GM23338 (cell line): ENCODE data around the gene ZBTB20. TPM values are rescaled to one million over a fixed set of nuclear protein-coding genes. Genes with fewer than 3 reads are reported as not detected.

Experiments used
- ATAC-seq: fragments of 200-7000 bp; cut with Tn5 transposase; 3 replicates; pipeline ENCODE4 v1.9.1; 2020
- DNase-seq: peaks from one replicate; pipeline ENCODE4 v3.0.0-alpha.2; 2015; ENCODE audit warnings: low spot score
- H2AFZ ChIP-seq: fragments of 200-600 bp; sonication (generic); 2 replicates; pipeline ENCODE4 v1.8.0; 2016; ENCODE audit warnings: antibody characterized with exemption, mild to moderate bottlenecking, moderate library complexity
- H3F3A ChIP-seq: fragments of 200-600 bp; sonication (generic); replicated peaks from 2 replicates; pipeline ENCODE4 v1.8.0; 2017; ENCODE audit warnings: antibody characterized with exemption, mixed run types, low read depth
- H3K27ac ChIP-seq: fragments of 200-600 bp; sonication (generic); 2 replicates; pipeline ENCODE4 v1.6.1; 2016; ENCODE audit warnings: low read depth
- H3K27me3 ChIP-seq: fragments of 200-600 bp; sonication (generic); 2 replicates; pipeline ENCODE4 v1.8.0; 2016; ENCODE audit warnings: mild to moderate bottlenecking, mixed run types, moderate library complexity; ENCODE audit not compliant: insufficient read depth
- H3K36me3 ChIP-seq: fragments of 200-600 bp; sonication (generic); 2 replicates; pipeline ENCODE4 v1.8.0; 2016; ENCODE audit warnings: mild to moderate bottlenecking; ENCODE audit not compliant: insufficient read depth
- H3K4me1 ChIP-seq: fragments of 200-600 bp; sonication (generic); 2 replicates; pipeline ENCODE4 v1.8.0; 2016; ENCODE audit warnings: mild to moderate bottlenecking, moderate library complexity; ENCODE audit not compliant: insufficient read depth
- H3K4me2 ChIP-seq: fragments of 200-600 bp; sonication (generic); 2 replicates; pipeline ENCODE4 v1.7.1; 2017; ENCODE audit warnings: mixed run types
- H3K4me3 ChIP-seq: fragments of 200-600 bp; sonication (generic); 2 replicates; pipeline ENCODE4 v1.6.1; 2016; ENCODE audit warnings: mixed run types
- H3K79me2 ChIP-seq: fragments of 200-600 bp; sonication (generic); replicated peaks from 2 replicates; pipeline ENCODE4 v1.8.0; 2017; ENCODE audit warnings: mild to moderate bottlenecking; ENCODE audit not compliant: insufficient read depth
- H3K9me2 ChIP-seq: fragments of 200-600 bp; sonication (generic); 2 replicates; pipeline ENCODE4 v1.8.0; 2017; ENCODE audit not compliant: insufficient read depth
- H4K20me1 ChIP-seq: fragments of 200-600 bp; sonication (generic); replicated peaks from 2 replicates; pipeline ENCODE4 v1.8.0; 2017; ENCODE audit warnings: mild to moderate bottlenecking; ENCODE audit not compliant: insufficient read depth
- H3K27ac Mint-ChIP-seq: 2 replicates; pipeline ENCODE4 v1.8.0; 2020; ENCODE audit warnings: inconsistent platforms, mild to moderate bottlenecking, moderate library complexity, mixed read lengths
- H3K27me3 Mint-ChIP-seq: 3 replicates; pipeline ENCODE4 v1.8.0; 2022; ENCODE audit warnings: low read depth, mild to moderate bottlenecking, moderate library complexity, mixed read lengths, inconsistent platforms; ENCODE audit not compliant: insufficient read depth, poor library complexity
- H3K36me3 Mint-ChIP-seq: 3 replicates; pipeline ENCODE4 v1.8.0; 2021; ENCODE audit warnings: low read depth, mild to moderate bottlenecking, inconsistent platforms, moderate library complexity, mixed read lengths
- H3K4me1 Mint-ChIP-seq: 3 replicates; pipeline ENCODE4 v1.8.0; 2020; ENCODE audit warnings: mild to moderate bottlenecking, inconsistent platforms, mixed read lengths
- H3K4me3 Mint-ChIP-seq: 3 replicates; pipeline ENCODE4 v1.8.0; 2021; ENCODE audit warnings: moderate library complexity, mild to moderate bottlenecking, inconsistent platforms, mixed read lengths
- H3K9me3 Mint-ChIP-seq: 3 replicates; pipeline ENCODE4 v1.8.0; 2020; ENCODE audit warnings: moderate library complexity, mild to moderate bottlenecking, inconsistent platforms, mixed read lengths
- EZH2 ChIP-seq: fragments of 200-600 bp; sonication (generic); IDR thresholded peaks from one replicate; pipeline ENCODE4 v1.8.0; 2017; ENCODE audit warnings: antibody characterized with exemption, mild to moderate bottlenecking, low read depth; ENCODE audit not compliant: unreplicated experiment
- EZH2phosphoT487 ChIP-seq: fragments of 200-600 bp; sonication (generic); IDR thresholded peaks from one replicate; pipeline ENCODE4 v1.8.1; 2018; ENCODE audit warnings: antibody characterized with exemption; ENCODE audit not compliant: unreplicated experiment
- JUNB ChIP-seq: IDR thresholded peaks from one replicate; pipeline ENCODE4 v1.6.1; 2016; ENCODE audit warnings: antibody characterized with exemption; ENCODE audit not compliant: unreplicated experiment
- NANOG ChIP-seq: IDR thresholded peaks from 2 replicates; pipeline ENCODE4 v1.6.1; 2016; ENCODE audit warnings: antibody characterized with exemption, borderline replicate concordance
- ZNF114 ChIP-seq: fragments of 250-450 bp; sonication (Bioruptor Pico); IDR thresholded peaks from 2 replicates; pipeline ENCODE4 v1.5.0; 2020; ENCODE audit warnings: mild to moderate bottlenecking, moderate library complexity
- ZNF331 ChIP-seq: fragments of 250-450 bp; sonication (Bioruptor Pico); IDR thresholded peaks from 2 replicates; pipeline ENCODE4 v1.5.0; 2020; ENCODE audit warnings: low read depth, mild to moderate bottlenecking, moderate library complexity
- polyA plus RNA-seq: library from polyadenylated mRNA; unstranded; fragments of >200 nt; fragmentation: Nextera tagmentation; extraction: Ambion mirVana; gene quantifications from 2 replicates; pipeline ENCODE4 v1.2.1, GENCODE V29; 2016
- total RNA-seq: library from RNA; depleted of rRNA; stranded (reverse); fragments of >200 nt; shearing (Covaris generic); gene quantifications from 2 replicates; pipeline ENCODE4 v1.2.3, GENCODE V29; 2014
- TF ChIP-seq, protein P1 (sequence below): fragments of 250-450 bp; sonication (Bioruptor Pico); IDR thresholded peaks from 2 replicates; pipeline ENCODE4 v1.5.0; 2020; ENCODE audit warnings: mild to moderate bottlenecking, moderate library complexity
- TF ChIP-seq, protein P2 (sequence below): IDR thresholded peaks from one replicate; pipeline ENCODE4 v1.6.1; 2018; ENCODE audit warnings: antibody characterized with exemption; ENCODE audit not compliant: unreplicated experiment
- TF ChIP-seq, protein P3 (sequence below), 2 experiments: fragments of 200-600 bp in 1 of 2; sonication (generic) in 1 of 2; conservative IDR thresholded peaks; 2 replicates each; pipeline versions ENCODE4 v1.5.1 to v1.6.1; 2016 to 2017; ENCODE audit warnings: antibody characterized with exemption in 2 of 2, low read depth in 2 of 2, mild to moderate bottlenecking in 2 of 2, moderate library complexity in 1 of 2

ZBTB20 gene
- total and polyA plus RNA-seq, 2 experiments from 2014 or later, result 2.0 to 3.3 TPM

DNA sequence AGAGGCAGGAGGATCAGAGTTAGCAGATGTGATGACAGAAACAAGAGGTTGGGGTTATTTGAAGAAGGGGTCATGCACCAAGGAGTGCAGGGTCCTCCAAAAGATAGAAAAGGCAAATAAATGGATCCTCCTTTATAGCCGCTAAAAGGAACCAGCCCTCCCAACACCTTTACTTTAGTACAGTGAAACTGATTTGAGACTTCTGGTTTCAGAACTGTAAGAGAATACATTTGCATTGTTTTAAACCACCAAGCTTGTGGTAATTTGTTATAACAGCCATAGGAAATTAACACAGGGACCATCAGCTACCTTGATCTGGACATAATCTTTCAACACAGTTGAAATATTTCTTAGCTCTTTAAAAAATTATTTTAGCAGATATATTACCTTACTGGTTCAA is 686.6 kb downstream of the ZBTB20 start (continued):
- TF ChIP-seq, protein P1, sequence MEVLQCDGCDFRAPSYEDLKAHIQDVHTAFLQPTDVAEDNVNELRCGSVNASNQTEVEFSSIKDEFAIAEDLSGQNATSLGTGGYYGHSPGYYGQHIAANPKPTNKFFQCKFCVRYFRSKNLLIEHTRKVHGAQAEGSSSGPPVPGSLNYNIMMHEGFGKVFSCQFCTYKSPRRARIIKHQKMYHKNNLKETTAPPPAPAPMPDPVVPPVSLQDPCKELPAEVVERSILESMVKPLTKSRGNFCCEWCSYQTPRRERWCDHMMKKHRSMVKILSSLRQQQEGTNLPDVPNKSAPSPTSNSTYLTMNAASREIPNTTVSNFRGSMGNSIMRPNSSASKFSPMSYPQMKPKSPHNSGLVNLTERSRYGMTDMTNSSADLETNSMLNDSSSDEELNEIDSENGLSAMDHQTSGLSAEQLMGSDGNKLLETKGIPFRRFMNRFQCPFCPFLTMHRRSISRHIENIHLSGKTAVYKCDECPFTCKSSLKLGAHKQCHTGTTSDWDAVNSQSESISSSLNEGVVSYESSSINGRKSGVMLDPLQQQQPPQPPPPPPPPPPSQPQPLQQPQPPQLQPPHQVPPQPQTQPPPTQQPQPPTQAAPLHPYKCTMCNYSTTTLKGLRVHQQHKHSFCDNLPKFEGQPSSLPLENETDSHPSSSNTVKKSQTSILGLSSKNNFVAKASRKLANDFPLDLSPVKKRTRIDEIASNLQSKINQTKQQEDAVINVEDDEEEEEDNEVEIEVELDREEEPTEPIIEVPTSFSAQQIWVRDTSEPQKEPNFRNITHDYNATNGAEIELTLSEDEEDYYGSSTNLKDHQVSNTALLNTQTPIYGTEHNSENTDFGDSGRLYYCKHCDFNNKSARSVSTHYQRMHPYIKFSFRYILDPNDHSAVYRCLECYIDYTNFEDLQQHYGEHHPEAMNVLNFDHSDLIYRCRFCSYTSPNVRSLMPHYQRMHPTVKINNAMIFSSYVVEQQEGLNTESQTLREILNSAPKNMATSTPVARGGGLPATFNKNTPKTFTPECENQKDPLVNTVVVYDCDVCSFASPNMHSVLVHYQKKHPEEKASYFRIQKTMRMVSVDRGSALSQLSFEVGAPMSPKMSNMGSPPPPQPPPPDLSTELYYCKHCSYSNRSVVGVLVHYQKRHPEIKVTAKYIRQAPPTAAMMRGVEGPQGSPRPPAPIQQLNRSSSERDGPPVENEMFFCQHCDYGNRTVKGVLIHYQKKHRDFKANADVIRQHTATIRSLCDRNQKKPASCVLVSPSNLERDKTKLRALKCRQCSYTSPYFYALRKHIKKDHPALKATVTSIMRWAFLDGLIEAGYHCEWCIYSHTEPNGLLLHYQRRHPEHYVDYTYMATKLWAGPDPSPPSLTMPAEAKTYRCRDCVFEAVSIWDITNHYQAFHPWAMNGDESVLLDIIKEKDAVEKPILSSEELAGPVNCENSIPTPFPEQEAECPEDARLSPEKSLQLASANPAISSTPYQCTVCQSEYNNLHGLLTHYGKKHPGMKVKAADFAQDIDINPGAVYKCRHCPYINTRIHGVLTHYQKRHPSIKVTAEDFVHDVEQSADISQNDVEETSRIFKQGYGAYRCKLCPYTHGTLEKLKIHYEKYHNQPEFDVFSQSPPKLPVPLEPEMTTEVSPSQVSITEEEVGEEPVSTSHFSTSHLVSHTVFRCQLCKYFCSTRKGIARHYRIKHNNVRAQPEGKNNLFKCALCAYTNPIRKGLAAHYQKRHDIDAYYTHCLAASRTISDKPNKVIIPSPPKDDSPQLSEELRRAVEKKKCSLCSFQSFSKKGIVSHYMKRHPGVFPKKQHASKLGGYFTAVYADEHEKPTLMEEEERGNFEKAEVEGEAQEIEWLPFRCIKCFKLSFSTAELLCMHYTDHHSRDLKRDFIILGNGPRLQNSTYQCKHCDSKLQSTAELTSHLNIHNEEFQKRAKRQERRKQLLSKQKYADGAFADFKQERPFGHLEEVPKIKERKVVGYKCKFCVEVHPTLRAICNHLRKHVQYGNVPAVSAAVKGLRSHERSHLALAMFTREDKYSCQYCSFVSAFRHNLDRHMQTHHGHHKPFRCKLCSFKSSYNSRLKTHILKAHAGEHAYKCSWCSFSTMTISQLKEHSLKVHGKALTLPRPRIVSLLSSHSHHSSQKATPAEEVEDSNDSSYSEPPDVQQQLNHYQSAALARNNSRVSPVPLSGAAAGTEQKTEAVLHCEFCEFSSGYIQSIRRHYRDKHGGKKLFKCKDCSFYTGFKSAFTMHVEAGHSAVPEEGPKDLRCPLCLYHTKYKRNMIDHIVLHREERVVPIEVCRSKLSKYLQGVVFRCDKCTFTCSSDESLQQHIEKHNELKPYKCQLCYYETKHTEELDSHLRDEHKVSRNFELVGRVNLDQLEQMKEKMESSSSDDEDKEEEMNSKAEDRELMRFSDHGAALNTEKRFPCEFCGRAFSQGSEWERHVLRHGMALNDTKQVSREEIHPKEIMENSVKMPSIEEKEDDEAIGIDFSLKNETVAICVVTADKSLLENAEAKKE, result no peak
- TF ChIP-seq ZNF331 (CRISPR knock-in tag), result no peak

DNA sequence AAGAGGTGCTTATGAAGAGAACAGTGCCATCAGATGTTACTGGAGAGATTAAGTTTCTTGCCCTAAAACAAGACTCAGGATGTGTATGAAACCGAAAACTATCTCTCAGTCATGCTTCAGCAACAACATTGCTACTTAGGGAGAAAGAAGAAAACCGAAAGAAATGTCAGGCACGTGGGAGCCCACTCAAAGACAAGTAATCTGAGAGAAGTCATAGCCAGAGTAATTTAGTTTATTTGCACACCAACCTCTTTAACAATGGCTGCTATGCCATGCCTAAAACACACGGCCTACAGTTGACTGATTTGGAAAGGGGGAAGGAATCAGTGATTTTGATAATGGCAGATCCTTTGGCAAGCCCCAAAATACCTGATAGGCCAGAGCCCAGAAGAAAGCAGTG is 690.3 kb downstream of the ZBTB20 start:
- Histone ChIP-seq H3K36me3 (no peaks in the 10 kb centered on the region), H3K79me2 (no peaks in the 10 kb centered on the region), H3F3A (no peaks in the 10 kb centered on the region), H3K4me3 (no peak overlapping the region), H3K27me3 (no peaks in the 10 kb centered on the region), H3K4me1 (peaks cover 11% of the 10 kb centered on the region), H3K4me2 (no peak overlapping the region), H3K9me2 (no peaks in the 10 kb centered on the region), H3K27ac (no peak overlapping the region), H2AFZ (peak overlapping the region; percentile 30; the same call in 1 of the 2 replicates), H4K20me1 (no peaks in the 10 kb centered on the region)
- H3K27ac Mint-ChIP-seq, result no peak overlapping the region
- no peak for TF ChIP-seq EZH2
- H3K4me3 Mint-ChIP-seq, result no peak overlapping the region
- no peaks in the 10 kb centered on the region for H3K27me3 Mint-ChIP-seq
- DNase-seq (no peak), ATAC-seq (no peak)
- H3K9me3 Mint-ChIP-seq, result no peaks in the 10 kb centered on the region
- no peaks in the 10 kb centered on the region for H3K36me3 Mint-ChIP-seq
- H3K4me1 Mint-ChIP-seq, result peaks cover 9% of the 10 kb centered on the region

DNA sequence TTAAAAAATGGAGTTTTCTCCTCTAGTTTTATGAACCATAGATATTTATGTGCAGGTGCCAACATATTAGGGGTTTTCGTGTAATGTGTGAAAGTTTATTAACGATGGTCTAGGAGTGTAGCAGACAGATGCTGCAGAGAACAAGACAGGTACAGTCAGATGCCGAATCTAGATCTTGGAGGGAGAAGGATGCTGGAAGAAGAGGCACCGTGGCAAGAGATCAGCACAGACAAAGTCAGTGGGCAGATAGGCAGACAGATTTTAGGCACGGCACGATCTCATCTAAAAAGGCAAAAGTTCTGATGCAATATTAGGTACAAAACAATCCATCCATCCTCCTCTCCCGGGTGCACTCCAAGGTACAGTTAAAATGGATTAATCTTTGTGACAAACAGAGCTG is 691.7 kb downstream of the ZBTB20 start:
- Histone ChIP-seq H3K27ac (no peak overlapping the region), H3K4me2 (peak overlapping the region; percentile 91), H3F3A (no peaks in the 10 kb centered on the region), H2AFZ (peak overlapping the region; percentile 99), H3K27me3 (no peaks in the 10 kb centered on the region), H3K4me1 (peaks cover 14% of the 10 kb centered on the region), H4K20me1 (no peaks in the 10 kb centered on the region), H3K9me2 (no peaks in the 10 kb centered on the region), H3K36me3 (no peaks in the 10 kb centered on the region), H3K4me3 (peak overlapping the region; percentile 79), H3K79me2 (no peaks in the 10 kb centered on the region)
- no peak for ATAC-seq
- Mint-ChIP-seq H3K27me3 (no peaks in the 10 kb centered on the region), H3K36me3 (no peaks in the 10 kb centered on the region), H3K27ac (no peak overlapping the region), H3K9me3 (no peaks in the 10 kb centered on the region), H3K4me1 (peaks cover 22% of the 10 kb centered on the region), H3K4me3 (no peak overlapping the region)
- no peak for DNase-seq
- TF ChIP-seq, protein P2, sequence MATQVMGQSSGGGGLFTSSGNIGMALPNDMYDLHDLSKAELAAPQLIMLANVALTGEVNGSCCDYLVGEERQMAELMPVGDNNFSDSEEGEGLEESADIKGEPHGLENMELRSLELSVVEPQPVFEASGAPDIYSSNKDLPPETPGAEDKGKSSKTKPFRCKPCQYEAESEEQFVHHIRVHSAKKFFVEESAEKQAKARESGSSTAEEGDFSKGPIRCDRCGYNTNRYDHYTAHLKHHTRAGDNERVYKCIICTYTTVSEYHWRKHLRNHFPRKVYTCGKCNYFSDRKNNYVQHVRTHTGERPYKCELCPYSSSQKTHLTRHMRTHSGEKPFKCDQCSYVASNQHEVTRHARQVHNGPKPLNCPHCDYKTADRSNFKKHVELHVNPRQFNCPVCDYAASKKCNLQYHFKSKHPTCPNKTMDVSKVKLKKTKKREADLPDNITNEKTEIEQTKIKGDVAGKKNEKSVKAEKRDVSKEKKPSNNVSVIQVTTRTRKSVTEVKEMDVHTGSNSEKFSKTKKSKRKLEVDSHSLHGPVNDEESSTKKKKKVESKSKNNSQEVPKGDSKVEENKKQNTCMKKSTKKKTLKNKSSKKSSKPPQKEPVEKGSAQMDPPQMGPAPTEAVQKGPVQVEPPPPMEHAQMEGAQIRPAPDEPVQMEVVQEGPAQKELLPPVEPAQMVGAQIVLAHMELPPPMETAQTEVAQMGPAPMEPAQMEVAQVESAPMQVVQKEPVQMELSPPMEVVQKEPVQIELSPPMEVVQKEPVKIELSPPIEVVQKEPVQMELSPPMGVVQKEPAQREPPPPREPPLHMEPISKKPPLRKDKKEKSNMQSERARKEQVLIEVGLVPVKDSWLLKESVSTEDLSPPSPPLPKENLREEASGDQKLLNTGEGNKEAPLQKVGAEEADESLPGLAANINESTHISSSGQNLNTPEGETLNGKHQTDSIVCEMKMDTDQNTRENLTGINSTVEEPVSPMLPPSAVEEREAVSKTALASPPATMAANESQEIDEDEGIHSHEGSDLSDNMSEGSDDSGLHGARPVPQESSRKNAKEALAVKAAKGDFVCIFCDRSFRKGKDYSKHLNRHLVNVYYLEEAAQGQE, result no peak
- no peak for TF ChIP-seq EZH2phosphoT487
- no peak for TF ChIP-seq ZNF331 (CRISPR knock-in tag)
- TF ChIP-seq, protein P3, sequence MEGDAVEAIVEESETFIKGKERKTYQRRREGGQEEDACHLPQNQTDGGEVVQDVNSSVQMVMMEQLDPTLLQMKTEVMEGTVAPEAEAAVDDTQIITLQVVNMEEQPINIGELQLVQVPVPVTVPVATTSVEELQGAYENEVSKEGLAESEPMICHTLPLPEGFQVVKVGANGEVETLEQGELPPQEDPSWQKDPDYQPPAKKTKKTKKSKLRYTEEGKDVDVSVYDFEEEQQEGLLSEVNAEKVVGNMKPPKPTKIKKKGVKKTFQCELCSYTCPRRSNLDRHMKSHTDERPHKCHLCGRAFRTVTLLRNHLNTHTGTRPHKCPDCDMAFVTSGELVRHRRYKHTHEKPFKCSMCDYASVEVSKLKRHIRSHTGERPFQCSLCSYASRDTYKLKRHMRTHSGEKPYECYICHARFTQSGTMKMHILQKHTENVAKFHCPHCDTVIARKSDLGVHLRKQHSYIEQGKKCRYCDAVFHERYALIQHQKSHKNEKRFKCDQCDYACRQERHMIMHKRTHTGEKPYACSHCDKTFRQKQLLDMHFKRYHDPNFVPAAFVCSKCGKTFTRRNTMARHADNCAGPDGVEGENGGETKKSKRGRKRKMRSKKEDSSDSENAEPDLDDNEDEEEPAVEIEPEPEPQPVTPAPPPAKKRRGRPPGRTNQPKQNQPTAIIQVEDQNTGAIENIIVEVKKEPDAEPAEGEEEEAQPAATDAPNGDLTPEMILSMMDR (conservative IDR thresholded peaks at IDR 0.05; ENCODE audit: low read depth in 2 of 2), result no peak
- TF ChIP-seq JUNB, result no peak
- no peak for TF ChIP-seq EZH2
- no peak for TF ChIP-seq NANOG
- TF ChIP-seq ZNF114, result no peak
